SIG-M5 (cell line): ENCODE data around the gene PRKAR2B.

ENCODE experiments used
- DNase-seq: peaks from one replicate; lab custom pipeline; 2025; lab: John Stamatoyannopoulos, UW

Gene PRKAR2B

DNA sequence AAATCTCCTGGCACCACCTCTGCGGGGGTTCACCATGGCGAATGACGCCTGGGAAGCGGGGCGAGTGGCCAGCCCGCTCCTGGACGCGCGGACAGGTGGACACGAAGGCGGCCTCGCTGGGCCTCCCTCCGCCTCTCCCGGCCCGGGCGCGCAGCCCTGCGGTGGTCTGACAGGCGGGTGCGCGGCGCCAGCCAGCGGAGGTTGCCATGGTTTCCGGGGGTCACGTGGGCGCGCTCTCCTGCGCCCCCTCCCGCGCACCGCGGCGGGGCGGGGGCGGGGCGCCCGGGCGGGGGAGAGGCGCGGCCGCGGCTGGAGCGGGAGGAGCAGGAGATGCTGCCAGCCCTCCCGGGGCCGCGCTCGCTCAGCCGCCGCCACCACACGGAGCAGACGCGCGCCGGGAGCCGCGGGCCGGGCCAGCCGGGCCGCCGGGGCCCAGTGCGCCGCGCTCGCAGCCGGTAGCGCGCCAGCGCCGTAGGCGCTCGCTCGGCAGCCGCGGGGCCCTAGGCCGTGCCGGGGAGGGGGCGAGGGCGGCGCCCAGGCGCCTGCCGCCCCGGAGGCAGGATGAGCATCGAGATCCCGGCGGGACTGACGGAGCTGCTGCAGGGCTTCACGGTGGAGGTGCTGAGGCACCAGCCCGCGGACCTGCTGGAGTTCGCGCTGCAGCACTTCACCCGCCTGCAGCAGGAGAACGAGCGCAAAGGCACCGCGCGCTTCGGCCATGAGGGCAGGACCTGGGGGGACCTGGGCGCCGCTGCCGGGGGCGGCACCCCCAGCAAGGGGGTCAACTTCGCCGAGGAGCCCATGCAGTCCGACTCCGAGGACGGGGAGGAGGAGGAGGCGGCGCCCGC, at the start of gene PRKAR2B:
Gene PRKAR2B (plus strand): TSS at position 359 of the 848 bp plus-strand sequence. CDS start 203 bp downstream, at position 562.
- no peak for DNase-seq

DNA sequence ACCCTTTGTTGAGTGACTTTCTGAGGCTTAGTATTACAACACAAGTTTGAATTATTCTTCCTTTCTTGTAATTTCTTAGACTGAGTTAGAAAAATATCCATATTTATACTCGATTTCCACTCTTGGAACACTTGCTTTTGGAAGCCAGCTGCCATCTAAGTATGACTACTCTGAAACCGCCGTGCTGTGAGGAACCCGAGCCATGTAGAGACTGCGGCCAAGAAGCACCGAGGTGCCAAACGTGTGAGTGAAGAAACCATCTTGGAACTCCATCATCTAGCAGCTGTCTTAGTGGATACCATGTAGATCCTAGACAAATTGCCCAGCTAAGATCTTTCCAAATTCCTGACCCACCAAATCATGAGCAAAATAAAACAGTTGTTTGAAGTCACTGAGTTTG, 49.7 kb upstream of the PRKAR2B start:
- DNase-seq, result no peak

DNA sequence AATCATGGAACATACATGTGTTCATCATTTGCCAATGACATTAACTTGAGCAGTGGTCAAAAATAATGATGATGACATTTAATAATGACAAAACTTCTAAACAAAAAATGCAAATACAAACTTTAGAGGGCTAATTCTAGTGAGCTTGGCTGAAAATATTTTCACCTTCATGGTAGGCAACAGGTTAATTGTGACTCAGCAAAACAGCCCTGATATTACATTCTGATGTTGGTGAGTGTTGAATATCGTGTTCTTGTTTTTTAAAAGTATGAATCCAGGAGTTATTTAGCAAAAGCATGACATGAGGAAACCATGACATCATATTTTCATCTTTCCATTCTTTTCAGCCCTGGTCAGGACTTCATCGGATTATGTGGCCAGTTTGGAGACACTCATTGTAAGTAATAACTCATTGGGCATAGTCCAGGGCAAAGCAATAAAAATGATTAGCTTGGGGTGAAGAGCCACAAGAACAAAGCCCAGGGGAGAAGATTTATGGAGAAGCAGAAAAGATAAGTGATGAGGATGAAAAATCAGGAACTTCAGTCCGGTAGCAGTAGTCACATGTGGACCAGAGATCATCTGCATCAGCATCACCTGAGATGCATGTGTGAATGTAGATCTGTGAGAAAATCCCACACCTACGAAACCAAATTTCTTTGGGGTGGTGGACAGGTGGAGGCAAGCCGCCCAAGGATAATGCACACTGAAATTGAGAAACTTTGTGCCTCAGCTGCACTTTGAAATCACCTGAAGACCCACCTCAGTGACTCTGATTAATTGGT, 46.8 kb upstream of the PRKAR2B start:
- no peak for DNase-seq

DNA sequence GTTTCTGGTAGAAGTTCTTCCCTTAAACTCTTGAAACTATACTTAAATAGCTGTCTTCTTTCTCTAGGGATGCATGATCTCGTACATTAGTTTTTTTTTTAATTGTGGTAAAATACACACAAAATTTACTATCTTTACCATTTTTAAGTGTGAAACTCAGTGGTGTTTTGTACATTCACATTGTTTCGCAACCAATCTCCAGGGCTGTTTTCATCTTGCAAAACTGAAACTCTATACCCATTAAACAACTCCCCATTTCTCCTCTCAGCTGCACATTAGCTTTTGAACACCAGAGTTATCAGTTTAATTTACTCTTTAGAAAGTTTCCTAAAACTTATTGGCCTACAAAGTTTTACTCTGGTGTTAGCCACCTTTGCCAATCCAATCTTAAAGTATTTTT, 45.5 kb upstream of the PRKAR2B start:
- no peak for DNase-seq

DNA sequence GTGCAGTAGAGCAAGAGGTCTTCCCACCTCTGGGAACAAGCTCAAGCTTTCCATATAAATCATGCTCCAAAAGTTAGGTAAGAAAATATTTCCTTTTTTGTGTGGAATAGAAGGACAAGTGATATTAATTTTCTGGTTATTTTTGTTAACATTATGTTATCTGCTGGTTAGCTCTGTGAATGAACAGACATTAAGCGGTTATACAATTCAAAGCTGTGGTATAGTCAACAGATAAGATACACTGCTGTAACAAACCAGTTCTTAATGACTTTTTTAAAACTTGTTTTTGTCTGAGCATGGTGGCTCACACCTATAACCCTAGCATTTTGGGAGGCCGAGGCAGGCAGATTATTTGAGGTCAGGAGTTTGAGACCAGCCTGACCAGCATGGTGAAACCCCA, 43.0 kb upstream of the PRKAR2B start:
- DNase-seq, result no peak

DNA sequence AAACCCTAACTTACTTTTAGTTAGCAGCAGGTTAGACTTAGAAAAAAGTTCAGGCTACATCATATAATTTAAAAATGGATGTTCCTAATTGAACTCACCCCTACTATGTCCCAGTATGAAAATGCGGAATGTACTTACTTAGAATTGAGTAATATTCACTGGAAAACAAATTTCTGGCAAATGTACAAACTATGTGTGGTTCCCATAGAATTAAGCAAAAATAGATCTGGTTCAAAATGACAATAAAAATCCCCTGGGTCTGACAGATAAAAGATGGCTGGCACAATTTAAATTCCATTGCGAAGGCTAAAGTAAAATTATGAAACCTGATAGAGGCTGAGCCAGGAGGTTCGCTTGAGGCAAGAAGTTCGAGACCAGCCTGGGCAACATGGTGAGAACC, 42.4 kb upstream of the PRKAR2B start:
- DNase-seq, result no peak

DNA sequence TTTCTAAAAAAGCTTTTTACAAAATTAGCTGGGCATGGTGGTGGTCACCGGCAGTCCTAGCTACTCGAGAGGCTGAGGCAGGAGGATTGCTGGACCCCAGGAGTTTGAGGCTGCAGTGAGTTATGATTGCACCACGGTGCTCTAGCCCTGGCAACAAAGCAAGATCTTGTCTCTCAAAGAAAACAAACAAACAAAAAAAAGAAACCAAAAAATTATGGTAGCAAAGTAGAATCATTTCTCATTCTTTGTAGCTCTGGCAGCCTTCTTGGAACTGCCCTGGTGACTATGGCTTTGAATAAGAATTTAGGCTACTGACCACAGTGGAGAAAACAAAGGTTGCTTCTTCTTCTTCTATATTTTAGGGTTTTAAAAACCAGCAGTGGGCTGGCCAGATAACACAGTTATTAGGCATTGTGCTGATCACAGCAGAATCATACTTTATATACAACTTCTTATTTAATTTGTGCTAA, 41.9 kb upstream of the PRKAR2B start:
- no peak for DNase-seq

DNA sequence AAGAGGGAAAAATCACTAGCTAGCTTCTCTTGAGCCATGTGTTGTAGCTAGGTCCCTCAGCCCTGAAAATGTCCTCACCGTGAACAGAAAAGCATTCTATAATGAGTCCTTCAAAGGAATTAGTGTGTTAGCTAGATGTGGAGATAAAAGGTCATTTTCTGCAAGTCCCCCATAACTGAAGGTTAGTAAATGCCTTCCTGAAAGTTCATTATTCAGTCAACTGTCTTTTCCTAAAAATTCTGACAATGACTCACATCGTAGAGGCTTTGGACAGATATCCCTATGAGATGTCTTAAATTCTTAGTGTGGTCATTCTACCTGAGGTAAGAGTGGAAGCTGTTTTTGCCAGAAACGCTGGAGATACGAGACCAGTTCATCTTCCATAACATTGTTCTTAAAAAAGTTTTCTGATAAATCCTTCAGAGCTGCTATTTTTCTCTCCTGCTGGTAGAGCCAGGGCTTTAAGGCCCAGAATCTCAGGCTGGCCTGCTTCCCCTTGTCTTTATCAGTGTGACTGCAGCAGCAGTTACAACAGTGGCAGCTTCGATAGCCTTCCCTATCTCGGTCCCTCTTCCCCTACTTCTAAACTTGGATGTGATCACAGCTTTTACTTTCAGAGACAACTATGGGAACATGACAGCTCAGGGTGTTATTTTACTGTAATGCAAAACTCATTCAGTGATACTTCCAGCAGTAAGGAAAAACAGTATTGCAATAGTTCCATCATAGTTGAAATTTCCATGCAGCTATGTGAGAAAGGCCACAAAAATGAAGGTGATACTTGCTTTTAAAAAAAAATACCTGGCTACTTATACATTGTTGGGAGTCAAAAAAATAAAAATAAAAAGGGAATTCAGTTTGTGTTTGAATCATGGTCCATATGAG, 37.3 kb upstream of the PRKAR2B start:
- DNase-seq, result no peak

DNA sequence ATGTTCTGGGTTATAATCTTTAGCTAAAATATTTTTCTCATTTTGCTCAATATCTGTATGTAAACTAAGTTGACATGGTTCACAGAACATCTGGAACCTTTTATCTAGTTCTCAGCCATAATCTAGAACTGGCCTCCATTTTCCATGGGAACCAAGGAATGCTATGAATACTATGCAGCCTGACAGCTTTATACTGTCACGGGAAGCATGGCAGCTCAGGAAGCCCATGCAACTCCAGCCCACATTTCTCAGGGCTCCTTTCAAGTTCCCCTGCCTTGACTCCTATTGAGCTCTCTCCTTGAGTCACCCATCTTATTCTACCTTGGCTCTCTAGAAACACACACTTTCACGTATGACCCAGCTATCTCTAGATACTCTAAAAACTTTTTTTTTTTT, 36.6 kb upstream of the PRKAR2B start:
- no peak for DNase-seq

DNA sequence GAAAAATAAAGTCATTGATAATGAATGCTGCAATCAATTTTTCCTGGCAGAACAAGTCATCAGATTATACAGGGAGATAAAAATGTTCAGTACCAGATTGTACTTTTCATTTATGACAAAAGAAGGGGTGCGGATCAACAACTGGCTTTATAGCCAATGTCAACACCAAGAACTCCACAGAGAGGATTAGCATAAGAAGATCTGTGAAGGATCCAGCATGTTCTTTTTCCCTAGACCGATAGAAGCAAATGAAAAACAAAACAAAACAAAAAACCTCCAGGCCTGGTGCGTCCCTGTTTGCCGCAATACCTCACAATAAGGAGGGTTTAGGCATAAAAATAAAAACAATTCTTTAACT, 34.7 kb upstream of the PRKAR2B start:
- DNase-seq, result no peak

DNA sequence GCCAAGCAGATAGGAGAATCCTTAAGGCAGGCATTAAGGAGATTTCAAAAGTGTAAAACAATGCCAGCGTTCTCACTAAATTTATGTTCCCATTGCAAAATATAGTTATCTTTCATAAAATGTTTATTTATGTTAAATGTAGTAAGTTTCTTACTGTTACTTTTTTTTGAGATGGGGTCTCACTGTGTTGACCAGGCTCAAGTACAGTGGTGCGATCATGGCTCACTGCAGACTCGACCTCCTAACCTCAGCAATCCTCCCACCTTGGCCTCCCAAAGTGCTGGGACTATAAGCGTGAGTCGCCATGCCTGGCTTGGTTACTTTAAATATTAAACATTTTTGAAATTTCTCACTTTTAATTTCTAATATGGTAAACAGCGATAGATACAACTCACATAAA, 31.8 kb upstream of the PRKAR2B start:
- DNase-seq, result no peak

DNA sequence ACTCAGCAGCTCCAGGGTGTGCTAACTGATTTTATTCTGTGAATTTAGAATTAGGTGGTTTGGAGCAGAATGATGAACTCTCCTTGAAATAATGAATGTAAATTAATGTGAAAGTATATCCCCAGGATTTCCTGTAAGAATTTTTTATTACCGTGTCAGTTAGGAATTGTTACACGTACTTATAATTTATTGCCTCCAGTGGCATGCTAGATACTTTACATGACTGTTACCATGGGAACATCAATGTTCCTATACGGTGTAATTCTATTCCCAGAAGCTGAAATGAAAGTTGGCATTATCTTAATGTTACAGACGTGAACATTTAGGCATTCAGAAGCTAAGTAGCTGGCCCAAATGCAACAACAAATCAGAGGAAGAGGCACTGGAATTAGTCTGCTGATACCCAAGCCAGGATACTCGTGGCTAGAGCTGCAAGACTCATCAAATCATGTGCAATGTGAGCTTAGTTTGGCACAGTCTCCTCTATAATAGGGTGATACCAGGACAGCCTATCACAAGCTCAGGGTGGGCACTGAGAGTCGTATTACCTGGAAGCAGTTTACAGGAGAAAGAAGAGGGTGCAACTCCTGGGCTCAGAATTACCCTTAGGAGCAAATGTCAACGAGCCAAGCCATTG, 30.0 kb upstream of the PRKAR2B start:
- no peak for DNase-seq

DNA sequence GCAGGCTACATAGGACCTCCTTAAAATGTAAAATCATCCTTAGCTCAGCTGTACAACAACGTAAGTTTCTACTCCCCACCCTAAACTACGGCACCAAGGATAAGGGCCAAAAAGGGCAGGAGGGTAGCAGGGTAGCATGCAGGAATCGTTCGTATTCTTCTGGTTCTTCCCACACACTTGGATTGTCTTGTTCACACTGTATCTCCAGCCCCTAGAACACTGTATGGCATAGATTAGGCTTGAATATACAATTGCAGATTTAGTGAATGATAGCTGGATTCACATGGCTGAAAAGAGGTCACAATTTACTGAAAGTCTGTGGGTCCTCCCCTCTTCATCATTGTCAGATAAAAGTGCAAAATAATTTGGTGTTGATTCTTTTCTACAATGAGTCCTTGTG, 28.2 kb upstream of the PRKAR2B start:
- DNase-seq, result no peak

DNA sequence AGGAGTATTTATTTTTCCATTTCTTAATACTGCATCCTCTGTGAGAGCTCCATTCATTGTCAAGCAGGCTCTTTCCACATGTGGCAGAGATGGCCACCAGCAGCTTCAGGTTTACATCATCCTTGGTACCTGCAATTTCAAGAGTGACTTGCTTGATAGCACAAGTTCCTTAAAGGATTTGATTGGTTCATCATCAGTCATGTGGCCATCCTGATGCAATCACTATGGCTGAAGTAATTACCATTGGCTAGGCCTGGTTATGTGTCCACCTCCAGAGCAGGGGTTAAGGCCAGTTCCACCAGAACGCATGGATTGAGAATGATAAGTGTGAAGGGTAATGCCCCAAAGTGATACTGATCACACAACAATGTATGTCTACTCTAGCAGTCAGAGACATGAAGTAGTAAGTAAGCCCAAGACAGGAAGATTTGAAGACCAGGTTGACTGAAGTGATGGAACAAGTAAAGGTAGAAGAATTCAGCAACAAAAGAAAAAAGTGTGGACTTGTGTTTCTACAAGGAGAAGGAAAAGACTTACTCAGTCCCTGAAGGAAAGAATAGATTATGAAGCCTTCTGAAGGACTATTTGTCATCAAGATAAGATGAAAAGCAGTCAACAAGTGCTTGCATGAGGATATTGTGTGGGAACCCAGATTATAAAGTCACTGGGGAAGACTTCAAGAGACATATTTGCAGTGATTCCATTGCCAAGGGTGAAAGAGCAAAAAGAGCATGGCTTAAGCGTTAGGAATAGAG, 26.4 kb upstream of the PRKAR2B start:
- no peak for DNase-seq

DNA sequence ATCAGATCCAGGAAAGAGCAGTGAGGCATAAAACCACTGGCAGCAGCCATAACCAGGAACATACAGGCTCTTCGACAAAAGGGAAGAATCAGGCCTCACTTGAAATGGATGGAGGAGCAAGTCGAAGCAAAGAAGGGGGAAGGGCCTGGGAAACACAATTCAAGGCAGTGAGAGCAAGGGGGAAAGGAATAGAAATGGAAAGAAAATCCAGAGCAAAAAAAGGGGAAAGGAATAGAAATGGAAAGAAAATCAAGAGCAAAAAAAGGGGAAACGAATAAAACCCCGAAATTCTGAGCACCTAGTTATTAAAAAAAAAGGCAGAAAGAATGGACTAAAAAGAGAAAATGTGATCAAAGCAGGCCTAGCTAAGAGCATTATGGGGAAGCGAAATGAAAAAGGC, 24.1 kb upstream of the PRKAR2B start:
- no peak for DNase-seq

DNA sequence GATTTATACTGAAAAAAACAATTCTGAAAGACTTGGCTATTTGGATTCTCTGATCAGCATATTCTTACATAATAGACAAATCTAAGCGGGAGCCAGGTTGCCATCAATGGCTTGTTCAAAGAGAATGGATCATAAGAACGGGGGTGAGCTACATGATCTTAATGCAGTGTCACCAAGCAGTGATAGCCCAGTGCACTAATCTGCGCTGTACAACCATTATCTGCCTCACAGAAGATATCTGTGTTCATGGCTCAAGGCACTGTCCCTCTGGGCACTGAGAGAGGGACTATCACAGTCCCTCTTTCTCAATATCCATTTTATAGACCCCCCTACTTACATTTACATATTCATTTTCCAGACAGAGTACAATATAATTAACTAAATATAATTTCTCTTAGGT, 22.9 kb upstream of the PRKAR2B start:
- no peak for DNase-seq

DNA sequence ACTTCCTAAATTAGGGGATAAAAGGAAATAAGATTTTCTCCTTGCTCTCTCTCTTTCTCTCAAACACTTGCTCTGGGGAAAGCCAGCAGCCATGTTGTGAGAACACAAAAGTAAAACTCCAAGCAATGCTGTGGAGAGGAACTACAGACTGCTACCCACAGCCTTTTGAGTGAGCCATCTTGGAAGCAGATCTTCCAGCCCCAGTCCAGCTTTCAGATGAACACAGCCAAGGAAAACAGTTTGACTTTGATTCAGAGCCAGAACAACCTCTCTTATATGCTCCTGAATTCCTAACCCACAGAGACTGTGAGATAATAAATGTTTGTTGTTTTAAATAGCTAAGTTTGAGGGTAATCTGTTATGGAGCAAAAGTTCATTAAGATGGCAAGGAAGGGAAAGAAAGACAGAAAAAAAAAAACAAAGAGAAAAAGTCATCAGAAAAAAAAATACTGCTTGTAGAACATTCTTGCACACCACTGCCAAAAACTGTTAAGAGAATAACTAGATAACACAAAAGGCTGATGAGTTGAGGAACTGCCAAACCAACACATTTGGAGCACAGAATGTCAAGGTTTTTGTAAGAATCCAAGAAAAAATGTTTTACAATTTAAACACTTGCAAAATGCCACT, 20.9 kb upstream of the PRKAR2B start:
- DNase-seq, result no peak

DNA sequence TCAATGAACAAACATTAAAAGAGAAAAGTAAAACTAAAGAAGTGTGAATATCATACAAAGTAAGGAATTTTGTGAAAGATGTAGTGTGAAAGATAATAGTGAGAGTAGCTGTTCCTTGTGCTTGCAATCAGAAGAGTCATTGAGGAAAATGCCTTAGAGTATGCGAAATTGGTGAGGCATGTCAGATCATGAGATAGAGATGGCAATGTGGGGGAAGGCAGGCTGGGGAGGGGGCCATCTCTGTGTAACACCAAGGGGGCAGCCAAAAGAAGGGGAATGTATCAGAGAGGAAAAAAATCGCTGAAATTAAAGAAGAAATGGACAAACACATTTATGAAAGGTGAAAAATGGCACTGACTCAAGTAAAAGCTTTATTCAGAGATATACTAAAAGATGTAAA, 19.6 kb upstream of the PRKAR2B start:
- DNase-seq, result no peak

DNA sequence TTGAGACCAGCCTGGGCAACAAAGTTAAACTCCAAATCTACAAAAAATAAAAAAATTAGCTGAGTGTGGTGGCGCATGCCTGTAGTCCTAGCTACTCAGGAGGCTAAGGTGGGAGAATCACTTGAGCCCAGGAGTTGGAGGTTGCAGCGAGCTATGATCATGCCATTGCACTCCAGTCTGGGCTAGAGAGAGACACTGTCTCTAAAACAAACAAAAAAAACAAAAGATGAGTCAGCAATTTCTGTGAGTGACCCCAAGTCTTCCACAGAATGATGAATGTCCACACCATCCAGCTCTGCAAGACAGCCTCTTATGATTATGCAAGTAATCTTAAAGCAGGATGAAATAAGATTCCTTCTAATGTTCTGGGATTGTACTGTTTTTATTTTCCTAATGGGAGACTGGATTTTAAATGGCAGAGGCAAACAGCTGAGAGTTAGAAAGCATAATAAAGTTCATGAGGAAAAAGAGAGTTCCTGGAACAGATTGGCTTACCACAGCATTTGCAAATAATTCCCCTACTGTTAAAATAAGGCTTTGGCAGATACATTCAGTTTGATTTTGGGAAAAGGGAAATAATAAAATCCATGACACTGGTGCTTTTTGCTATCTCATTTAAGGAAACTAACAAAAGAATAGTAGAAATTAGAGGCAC, 18.9 kb upstream of the PRKAR2B start:
- DNase-seq, result no peak

DNA sequence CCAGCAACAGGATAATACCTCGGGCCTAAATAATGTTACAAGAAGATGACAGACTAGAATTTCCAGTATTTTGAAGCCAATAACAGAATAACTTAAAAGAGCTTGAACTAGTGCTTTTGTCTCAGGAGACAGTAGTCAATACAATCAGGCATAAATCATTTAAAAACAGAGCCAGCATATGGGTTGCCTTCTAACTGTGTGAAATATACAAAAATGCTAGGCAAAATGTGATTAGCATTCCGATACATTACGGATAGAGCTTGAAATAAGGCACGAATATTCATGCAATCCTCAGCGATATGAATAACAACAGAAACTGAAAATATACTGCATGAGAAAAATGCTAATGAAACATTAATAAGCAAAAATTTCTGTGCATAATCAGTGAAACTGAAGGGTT, 18.3 kb upstream of the PRKAR2B start:
- DNase-seq, result no peak
